Neuronal stem cell (in vitro differentiated cells): Measurements from ENCODE around the gene COA7.
A peak's percentile ranks its signal among the peaks of the same experiment; 100 is the strongest.
"Not testable (repeated sequence)": the region's sequence is repeated elsewhere in the genome, so short reads cannot be mapped to it uniquely, and the experiment has no call there.

ENCODE experiments used
- DNase-seq: peaks from one replicate; pipeline ENCODE4 v3.0.0-alpha.2; 2013; ENCODE audit warnings: low spot score
- H2AFZ ChIP-seq: one replicate; pipeline ENCODE4 v1.6.1; 2013; ENCODE audit warnings: mild to moderate bottlenecking, low read length, inconsistent platforms
- H2AK5ac ChIP-seq: 2 replicates; pipeline ENCODE4 v1.6.1; 2013; ENCODE audit warnings: low read depth, mild to moderate bottlenecking, inconsistent platforms, low read length, moderate library complexity, mixed read lengths
- H2BK120ac ChIP-seq: 2 replicates; pipeline ENCODE4 v1.6.1; 2013; ENCODE audit warnings: low read depth, mild to moderate bottlenecking, inconsistent platforms, low read length, moderate library complexity, mixed read lengths
- H2BK12ac ChIP-seq: one replicate; pipeline ENCODE4 v1.6.1; 2013; ENCODE audit warnings: low read length, inconsistent platforms
- H2BK15ac ChIP-seq: 2 replicates; pipeline ENCODE4 v1.6.1; 2013; ENCODE audit warnings: mild to moderate bottlenecking, low read length, inconsistent platforms, mixed read lengths
- H2BK5ac ChIP-seq: one replicate; pipeline ENCODE4 v1.6.1; 2013; ENCODE audit warnings: inconsistent platforms, mild to moderate bottlenecking, low read length, moderate library complexity
- H3K14ac ChIP-seq: one replicate; pipeline ENCODE4 v1.6.1; 2013; ENCODE audit warnings: low read length, inconsistent platforms
- H3K18ac ChIP-seq: 2 replicates; pipeline ENCODE4 v1.6.1; 2013; ENCODE audit warnings: low read length, inconsistent platforms
- H3K23ac ChIP-seq: 2 replicates; pipeline ENCODE4 v1.6.1; 2013; ENCODE audit warnings: low read depth, mild to moderate bottlenecking, mixed read lengths, low read length, inconsistent platforms; ENCODE audit not compliant: poor library complexity
- H3K27ac ChIP-seq: replicated peaks from 3 replicates; pipeline ENCODE4 v1.5.1; 2013; ENCODE audit warnings: low read length, inconsistent platforms
- H3K27me3 ChIP-seq, 3 experiments: 2 replicates each; pipeline ENCODE4 v1.6.1; 2013; ENCODE audit warnings: low read length in 3 of 3, mild to moderate bottlenecking in 2 of 3, inconsistent platforms in 1 of 3, low read depth in 1 of 3, mixed read lengths in 1 of 3, moderate library complexity in 1 of 3; ENCODE audit not compliant: control insufficient read depth in 3 of 3, insufficient read depth in 3 of 3
- H3K36me3 ChIP-seq, 2 donors: replicated peaks in 1 of 2; 2 replicates each; pipeline ENCODE4 v1.6.1; 2013; ENCODE audit warnings: low read length in 2 of 2; ENCODE audit not compliant: control insufficient read depth in 2 of 2, insufficient read depth in 2 of 2
- H3K4ac ChIP-seq: 2 replicates; pipeline ENCODE4 v1.6.1; 2013; ENCODE audit warnings: inconsistent platforms, mild to moderate bottlenecking, low read length, moderate library complexity
- H3K4me1 ChIP-seq, 2 donors: 1 replicate in 1 of 2; 2 replicates in 1 of 2; pipeline ENCODE4 v1.6.1; 2013; ENCODE audit warnings: low read length in 2 of 2, low read depth in 1 of 2; ENCODE audit not compliant: control insufficient read depth in 2 of 2, insufficient read depth in 1 of 2
- H3K4me2 ChIP-seq: one replicate; pipeline ENCODE4 v1.6.1; 2013; ENCODE audit warnings: mild to moderate bottlenecking, low read length, inconsistent platforms; ENCODE audit not compliant: insufficient read depth, poor library complexity, severe bottlenecking
- H3K4me3 ChIP-seq, 2 donors: 2 replicates each; pipeline ENCODE4 v1.5.1; 2013; ENCODE audit warnings: low read length in 2 of 2, mild to moderate bottlenecking in 2 of 2, inconsistent platforms in 1 of 2, moderate library complexity in 1 of 2
- H3K79me1 ChIP-seq: one replicate; pipeline ENCODE4 v1.6.1; 2013; ENCODE audit warnings: low read depth, mild to moderate bottlenecking, inconsistent platforms, low read length, moderate library complexity
- H3K9ac ChIP-seq: one replicate; pipeline ENCODE4 v1.6.1; 2013; ENCODE audit warnings: mild to moderate bottlenecking, low read depth, low read length, inconsistent platforms; ENCODE audit not compliant: poor library complexity
- H3K9me3 ChIP-seq, 2 donors: replicated peaks in 1 of 2; 2 replicates each; pipeline versions ENCODE3 to v1.6.1; 2013; ENCODE audit warnings: low read length in 2 of 2, mild to moderate bottlenecking in 2 of 2, inconsistent platforms in 1 of 2, low read depth in 1 of 2, mixed read lengths in 1 of 2, moderate library complexity in 1 of 2; ENCODE audit not compliant: control insufficient read depth in 2 of 2, insufficient read depth in 1 of 2
- H4K8ac ChIP-seq: one replicate; pipeline ENCODE4 v1.6.1; 2013; ENCODE audit warnings: low read depth, mild to moderate bottlenecking, inconsistent platforms, low read length, moderate library complexity
- H4K91ac ChIP-seq: one replicate; pipeline ENCODE4 v1.6.1; 2013; ENCODE audit warnings: low read length, low read depth, mild to moderate bottlenecking, inconsistent platforms; ENCODE audit not compliant: poor library complexity
- WGBS, 2 donors: extraction: QIAGEN DNeasy Blood & Tissue Kit; methylation state at CpG; one replicate each; pipeline ENCODE4 v1.1.7; 2013; ENCODE audit warnings: missing lambda C conversion rate in 2 of 2, mixed read lengths in 1 of 2; ENCODE audit not compliant: insufficient read length in 2 of 2, insufficient replicate concordance in 1 of 2; ENCODE audit errors: extremely low coverage in 2 of 2; 5-methylcytosine and 5-hydroxymethylcytosine counted together

Gene COA7

GRCh38 chr1:52702886-52703787, 5.0 kb upstream of the COA7 start:
- no peak overlapping the region for H2AK5ac ChIP-seq
- H3K4ac ChIP-seq = no peak overlapping the region
- H3K4me2 ChIP-seq = peak overlapping the region; percentile 94
- no CpG with 5 or more reads among the region's 35 CpGs for whole genome bisulfite sequencing, 2 donors
- peak overlapping the region; percentile 93 for H3K18ac ChIP-seq
- H4K91ac ChIP-seq = no peak overlapping the region
- H3K4me1 ChIP-seq = peaks cover 3 to 4% of the 10 kb centered on the region in 2 donors
- H2BK120ac ChIP-seq = no peak overlapping the region
- peak overlapping the region; percentile 93 for H2AFZ ChIP-seq
- H3K79me1 ChIP-seq = no peaks in the 10 kb centered on the region
- H3K27me3 ChIP-seq = peaks cover 0 to 10% (median 0%) of the 10 kb centered on the region in 3 experiments
- H3K27ac ChIP-seq = peak overlapping the region; percentile 17
- peak overlapping the region; percentile 14 for H3K14ac ChIP-seq
- no peaks in the 10 kb centered on the region for H3K9me3 ChIP-seq
- H3K36me3 ChIP-seq = no peaks in the 10 kb centered on the region
- H2BK15ac ChIP-seq = no peak overlapping the region
- peak; percentile 77 for DNase-seq
- peak overlapping the region; percentile 82 for H3K9ac ChIP-seq
- H3K4me3 ChIP-seq = peak overlapping the region; percentile 57 to 84
- H4K8ac ChIP-seq = no peak overlapping the region
- H3K23ac ChIP-seq = peak overlapping the region; percentile 57
- peak overlapping the region; percentile 46 for H2BK12ac ChIP-seq
- H2BK5ac ChIP-seq = no peak overlapping the region

- Histone ChIP-seq H4K91ac (no peak overlapping the region), H3K4me2 (no peak overlapping the region), H3K4me1 (peaks cover 0 to 4% of the 10 kb centered on the region in 2 donors), H3K4ac (no peak overlapping the region), H3K23ac (no peak overlapping the region), H3K79me1 (peaks cover 3% of the 10 kb centered on the region), H3K14ac (no peak overlapping the region), H2AFZ (no peak overlapping the region), H3K4me3 (no peak overlapping the region), H2BK120ac (no peak overlapping the region), H3K27ac (no peak overlapping the region), H2AK5ac (no peak overlapping the region), H4K8ac (no peak overlapping the region), H2BK5ac (no peak overlapping the region), H2BK15ac (no peak overlapping the region), H2BK12ac (no peak overlapping the region), H3K9ac (no peak overlapping the region), H3K9me3 (peaks cover 0 to 9% of the 10 kb centered on the region in 2 donors), H3K36me3 (peaks cover 12 to 37% of the 10 kb centered on the region in 2 donors), H3K27me3 (no peaks in the 10 kb centered on the region), H3K18ac (no peak overlapping the region)
- no CpG with 5 or more reads among the region's 7 CpGs for WGBS, 2 donors
- no peak for DNase-seq
These were observed 2.5 kb downstream of the COA7 start for GRCh38 chr1:52695627-52696026.

- H3K4me2 ChIP-seq = no peak overlapping the region
- no peak overlapping the region for H2BK12ac ChIP-seq
- H3K4me1 ChIP-seq = peaks cover 0 to 4% of the 10 kb centered on the region in 2 donors
- no peak overlapping the region for H3K4ac ChIP-seq
- no peak overlapping the region for H2BK120ac ChIP-seq
- no peak overlapping the region for H2BK5ac ChIP-seq
- H3K14ac ChIP-seq = no peak overlapping the region
- no peak overlapping the region for H3K23ac ChIP-seq
- no peak overlapping the region for H3K4me3 ChIP-seq
- no peak for DNase-seq
- H3K27ac ChIP-seq = no peak overlapping the region
- H4K8ac ChIP-seq = no peak overlapping the region
- no peaks in the 10 kb centered on the region for H3K27me3 ChIP-seq
- no peak overlapping the region for H3K18ac ChIP-seq
- H4K91ac ChIP-seq = no peak overlapping the region
- no CpG with 5 or more reads among the region's 1 CpG for WGBS, 2 donors
- H2AFZ ChIP-seq = no peak overlapping the region
- H2BK15ac ChIP-seq = no peak overlapping the region
- H3K9me3 ChIP-seq = peaks cover 0 to 9% of the 10 kb centered on the region in 2 donors
- peaks cover 3% of the 10 kb centered on the region for H3K79me1 ChIP-seq
- no peak overlapping the region for H3K9ac ChIP-seq
- peaks cover 13 to 47% of the 10 kb centered on the region in 2 donors for H3K36me3 ChIP-seq
- no peak overlapping the region for H2AK5ac ChIP-seq
These were observed 4.3 kb downstream of the COA7 start for GRCh38 chr1:52693843-52694242.

GRCh38 chr1:52693351-52693750, 4.8 kb downstream of the COA7 start:
- H3K18ac ChIP-seq, H3K4me1 ChIP-seq, H3K27me3 ChIP-seq, H2AFZ ChIP-seq, H3K79me1 ChIP-seq, H2BK15ac ChIP-seq, H2BK12ac ChIP-seq, H3K4ac ChIP-seq, H3K9me3 ChIP-seq, H3K23ac ChIP-seq, H3K4me2 ChIP-seq, H2BK5ac ChIP-seq, H4K8ac ChIP-seq, H2AK5ac ChIP-seq, DNase-seq, H2BK120ac ChIP-seq, H3K27ac ChIP-seq, H3K9ac ChIP-seq, H3K14ac ChIP-seq, H4K91ac ChIP-seq, H3K4me3 ChIP-seq: not testable (repeated sequence)
- H3K36me3 ChIP-seq = peaks cover 16 to 52% of the 10 kb centered on the region in 2 donors
- WGBS, 2 donors = no CpG with 5 or more reads among the region's 10 CpGs
